Mucosa of descending colon (tissue), 3 donors: Measurements from ENCODE around the gene GANC. TPM values are rescaled to one million over a fixed set of nuclear protein-coding genes. Genes with fewer than 3 reads are reported as not detected.

Experiments used
- ATAC-seq: fragments of 200-7000 bp; cut with Tn5 transposase; one replicate; pipeline ENCODE4 v1.9.1; 2020; ENCODE audit warnings: mild to moderate bottlenecking, moderate library complexity
- DNase-seq, 3 donors: peaks; one replicate each; pipeline ENCODE4 v3.0.0-alpha.2; 2020
- H3K36me3 ChIP-seq: fragments of 200-600 bp; one replicate; pipeline ENCODE4 v1.8.0; 2021; ENCODE audit warnings: low read depth, mild to moderate bottlenecking
- H3K4me1 ChIP-seq: fragments of 200-600 bp; one replicate; pipeline ENCODE4 v1.8.0; 2021; ENCODE audit warnings: low read depth, mild to moderate bottlenecking
- H3K4me3 ChIP-seq: fragments of 200-600 bp; one replicate; pipeline ENCODE4 v1.8.0; 2021; ENCODE audit warnings: mild to moderate bottlenecking
- H3K9me3 ChIP-seq: fragments of 200-600 bp; one replicate; pipeline ENCODE4 v1.8.0; 2021; ENCODE audit warnings: mild to moderate bottlenecking
- intact Hi-C, 2 donors: fragments of 100-400 bp; cut with DNase I in 1 of 2; cut with micrococcal nuclease in 1 of 2; formaldehyde crosslinking; loops; one replicate each; pipeline versions ENCODE4 v1.11.0 to v1.11.1; 2022; cut with DNase I, micrococcal nuclease
- total RNA-seq, 3 donors: library from RNA; stranded (reverse); fragmentation: NEBNext Ultra II Directional in 2 of 3; extraction: Animal tissue kit (Norgen Biotek cat#: 25700) in 2 of 3; gene quantifications; one replicate each; pipeline versions ENCODE4 v1.2.1 to v1.2.4, GENCODE V29; 2021 to 2023
- TF ChIP-seq, protein P1 (sequence below): fragments of 200-600 bp; IDR thresholded peaks from one replicate; pipeline ENCODE4 v1.8.0; 2022; ENCODE audit warnings: antibody characterized with exemption, mild to moderate bottlenecking
- donor health status: DM: no; HTN: no; CAD: no; lungs with moderate emphysema.
- donor health status: DM: no; HTN: no; CAD: no.
- donor health status: DM: no; HTN: yes; CAD: no.

GANC gene
- total RNA-seq, 3 donors from 2014 or later = 41.9 to 51.6 (median 51.3) TPM

DNA sequence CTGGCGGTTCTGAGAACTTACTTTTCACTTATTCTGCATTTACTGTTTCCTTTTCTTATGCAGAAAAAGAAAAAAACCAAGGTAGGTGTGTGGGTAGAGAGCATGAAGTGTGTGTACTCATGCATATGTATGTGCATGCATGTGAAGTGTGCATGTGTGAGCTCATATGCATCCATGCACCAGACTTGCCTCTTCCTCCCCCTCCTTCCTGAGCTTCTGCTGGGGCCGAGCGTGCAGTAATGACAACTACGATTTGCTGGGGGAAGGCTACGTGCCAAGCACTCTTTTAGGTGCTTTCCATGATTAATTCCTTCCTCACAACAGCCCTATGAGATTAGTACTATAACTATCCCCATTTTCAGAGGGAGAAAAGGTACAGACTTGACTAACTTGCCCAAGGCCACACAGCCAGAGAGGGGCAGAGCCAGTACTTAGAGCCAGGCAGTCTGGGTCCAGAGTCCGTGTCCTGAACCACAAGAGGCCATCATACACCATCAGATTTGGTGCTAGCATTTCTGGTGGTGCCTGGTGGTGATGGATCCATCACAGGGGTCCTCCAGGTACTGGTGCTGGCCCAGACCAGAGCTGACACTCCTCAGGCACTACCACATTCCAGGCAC, 133.0 kb downstream of the GANC start:
- H3K4me3 ChIP-seq = no peak overlapping the region
- H3K36me3 ChIP-seq = no peaks in the 10 kb centered on the region
- DNase-seq = no peak
- H3K4me1 ChIP-seq = no peaks in the 10 kb centered on the region
- TF ChIP-seq, protein P1, sequence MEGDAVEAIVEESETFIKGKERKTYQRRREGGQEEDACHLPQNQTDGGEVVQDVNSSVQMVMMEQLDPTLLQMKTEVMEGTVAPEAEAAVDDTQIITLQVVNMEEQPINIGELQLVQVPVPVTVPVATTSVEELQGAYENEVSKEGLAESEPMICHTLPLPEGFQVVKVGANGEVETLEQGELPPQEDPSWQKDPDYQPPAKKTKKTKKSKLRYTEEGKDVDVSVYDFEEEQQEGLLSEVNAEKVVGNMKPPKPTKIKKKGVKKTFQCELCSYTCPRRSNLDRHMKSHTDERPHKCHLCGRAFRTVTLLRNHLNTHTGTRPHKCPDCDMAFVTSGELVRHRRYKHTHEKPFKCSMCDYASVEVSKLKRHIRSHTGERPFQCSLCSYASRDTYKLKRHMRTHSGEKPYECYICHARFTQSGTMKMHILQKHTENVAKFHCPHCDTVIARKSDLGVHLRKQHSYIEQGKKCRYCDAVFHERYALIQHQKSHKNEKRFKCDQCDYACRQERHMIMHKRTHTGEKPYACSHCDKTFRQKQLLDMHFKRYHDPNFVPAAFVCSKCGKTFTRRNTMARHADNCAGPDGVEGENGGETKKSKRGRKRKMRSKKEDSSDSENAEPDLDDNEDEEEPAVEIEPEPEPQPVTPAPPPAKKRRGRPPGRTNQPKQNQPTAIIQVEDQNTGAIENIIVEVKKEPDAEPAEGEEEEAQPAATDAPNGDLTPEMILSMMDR = no peak
- intact Hi-C loops = no loop called here
- no peaks in the 10 kb centered on the region for H3K9me3 ChIP-seq
- no peak for ATAC-seq

Other genes with a start within 250 kb of the GANC start
- under 1 TPM; 0.35 to 0.51 (median 0.49) TPM for gene PLA2G4D, start 178.6 kb upstream of the GANC start, total RNA-seq
- 10 to 100 TPM; 23.4 to 66.9 (median 41.2) TPM for gene PLA2G4F, start 116.6 kb upstream of the GANC start, total RNA-seq
- gene VPS39, start 64.9 kb upstream of the GANC start, total RNA-seq = 10 to 100 TPM; 49.6 to 74.3 (median 66.7) TPM
- 10 to 100 TPM; 64.2 to 96.7 (median 93.6) TPM for gene TMEM87A, start 232 bp downstream of the GANC start, total RNA-seq
- 10 to 100 TPM; 11.6 to 21.5 (median 16.1) TPM for gene CAPN3, start 86.3 kb downstream of the GANC start, total RNA-seq
- gene ZNF106, start 217.9 kb downstream of the GANC start, total RNA-seq = 10 to 100 TPM; 40.0 to 94.9 (median 45.8) TPM
- gene SNAP23, start 222.4 kb downstream of the GANC start, total RNA-seq = 10 to 100 TPM; 65.3 to 97.9 (median 90.3) TPM